ENCODE measurements around the gene SORCS3. TPM values are rescaled to one million over a fixed set of nuclear protein-coding genes. Genes with fewer than 3 reads are reported as not detected.

SORCS3 gene
- total and polyA plus RNA-seq, 4 donors = 0.93 TPM; not detected in 3

DNA sequence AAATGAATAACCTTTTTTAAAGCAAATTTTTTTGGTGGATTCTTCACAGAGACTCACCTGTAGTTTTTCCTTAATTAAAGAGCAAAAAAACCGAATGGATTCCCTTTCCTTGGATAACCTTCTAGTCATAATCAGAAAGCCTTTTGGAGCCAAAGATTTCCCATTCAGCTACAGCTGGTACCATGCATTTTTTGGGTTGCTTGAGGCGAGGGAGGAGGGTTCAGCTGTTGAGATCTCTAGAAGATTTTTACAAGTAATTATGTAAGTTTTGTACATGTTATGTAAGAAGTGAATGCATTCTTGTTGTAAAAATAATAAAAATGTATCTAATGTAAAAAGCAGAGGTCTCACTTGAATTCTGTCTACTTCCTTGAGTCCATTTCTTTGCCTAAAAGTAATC lies 463.2 kb downstream of the SORCS3 start:
- no peak overlapping the region for H3K4me3 ChIP-seq (ENCODE audit: low read depth in 1 of 3, low read length in 3 of 3)
- DNase-seq (ENCODE audit: low spot score) = no peak
- H3K9me3 ChIP-seq (ENCODE audit: control insufficient read depth in 4 of 4, low read length in 3 of 4) = no peaks in the 10 kb centered on the region
- H3K4me1 ChIP-seq (ENCODE audit: control insufficient read depth in 4 of 4, insufficient read depth in 4 of 4, low read length in 3 of 4) = no peaks in the 10 kb centered on the region
- no peaks in the 10 kb centered on the region for H3K36me3 ChIP-seq (ENCODE audit: control insufficient read depth in 4 of 4, insufficient read depth in 3 of 4, low read depth in 1 of 4, low read length in 3 of 4)
- 68% methylated on average over 2 of the region's 2 CpGs for WGBS
- no peak overlapping the region for H3K9ac ChIP-seq (ENCODE audit: low read depth in 1 of 2, low read length in 2 of 2)
- H3K27me3 ChIP-seq (ENCODE audit: control insufficient read depth in 4 of 4, insufficient read depth in 4 of 4, low read length in 3 of 4) = no peaks in the 10 kb centered on the region
- H3K27ac ChIP-seq (ENCODE audit: low read depth in 1 of 2, low read length in 2 of 2) = no peak overlapping the region
- TF ChIP-seq, protein P1, sequence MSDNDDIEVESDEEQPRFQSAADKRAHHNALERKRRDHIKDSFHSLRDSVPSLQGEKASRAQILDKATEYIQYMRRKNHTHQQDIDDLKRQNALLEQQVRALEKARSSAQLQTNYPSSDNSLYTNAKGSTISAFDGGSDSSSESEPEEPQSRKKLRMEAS (IDR thresholded peaks at IDR 0.05) = no peak
- TF ChIP-seq, protein P2, sequence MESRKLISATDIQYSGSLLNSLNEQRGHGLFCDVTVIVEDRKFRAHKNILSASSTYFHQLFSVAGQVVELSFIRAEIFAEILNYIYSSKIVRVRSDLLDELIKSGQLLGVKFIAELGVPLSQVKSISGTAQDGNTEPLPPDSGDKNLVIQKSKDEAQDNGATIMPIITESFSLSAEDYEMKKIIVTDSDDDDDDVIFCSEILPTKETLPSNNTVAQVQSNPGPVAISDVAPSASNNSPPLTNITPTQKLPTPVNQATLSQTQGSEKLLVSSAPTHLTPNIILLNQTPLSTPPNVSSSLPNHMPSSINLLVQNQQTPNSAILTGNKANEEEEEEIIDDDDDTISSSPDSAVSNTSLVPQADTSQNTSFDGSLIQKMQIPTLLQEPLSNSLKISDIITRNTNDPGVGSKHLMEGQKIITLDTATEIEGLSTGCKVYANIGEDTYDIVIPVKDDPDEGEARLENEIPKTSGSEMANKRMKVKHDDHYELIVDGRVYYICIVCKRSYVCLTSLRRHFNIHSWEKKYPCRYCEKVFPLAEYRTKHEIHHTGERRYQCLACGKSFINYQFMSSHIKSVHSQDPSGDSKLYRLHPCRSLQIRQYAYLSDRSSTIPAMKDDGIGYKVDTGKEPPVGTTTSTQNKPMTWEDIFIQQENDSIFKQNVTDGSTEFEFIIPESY (IDR thresholded peaks at IDR 0.05) = no peak
- no peak for TF ChIP-seq RAD21 (IDR thresholded peaks at IDR 0.05)

DNA sequence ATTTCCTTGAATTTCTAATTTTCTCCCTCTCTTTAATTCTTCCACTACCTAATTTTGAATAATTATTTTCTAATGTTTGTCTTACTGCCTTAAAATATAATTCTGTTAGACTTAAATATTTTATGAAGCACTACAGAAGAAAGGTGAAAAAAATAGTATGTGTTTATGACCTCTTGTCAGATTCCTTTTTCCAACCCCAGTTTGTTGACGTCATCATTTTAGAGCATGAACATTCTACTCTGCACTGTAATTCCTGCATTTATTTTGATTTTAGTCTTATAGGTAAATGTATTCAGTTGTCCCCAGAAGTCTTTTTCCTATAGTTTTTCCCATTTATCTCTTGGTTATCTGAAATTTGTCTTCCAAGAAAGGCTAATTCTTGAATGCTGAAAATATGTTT lies 468.1 kb downstream of the SORCS3 start:
- TF ChIP-seq RXRA (IDR thresholded peaks at IDR 0.05) (no peak), HNF4G (IDR thresholded peaks at IDR 0.05) (no peak), TAF1 (conservative IDR thresholded peaks at IDR 0.05) (no peak)
- TF ChIP-seq, protein P3, sequence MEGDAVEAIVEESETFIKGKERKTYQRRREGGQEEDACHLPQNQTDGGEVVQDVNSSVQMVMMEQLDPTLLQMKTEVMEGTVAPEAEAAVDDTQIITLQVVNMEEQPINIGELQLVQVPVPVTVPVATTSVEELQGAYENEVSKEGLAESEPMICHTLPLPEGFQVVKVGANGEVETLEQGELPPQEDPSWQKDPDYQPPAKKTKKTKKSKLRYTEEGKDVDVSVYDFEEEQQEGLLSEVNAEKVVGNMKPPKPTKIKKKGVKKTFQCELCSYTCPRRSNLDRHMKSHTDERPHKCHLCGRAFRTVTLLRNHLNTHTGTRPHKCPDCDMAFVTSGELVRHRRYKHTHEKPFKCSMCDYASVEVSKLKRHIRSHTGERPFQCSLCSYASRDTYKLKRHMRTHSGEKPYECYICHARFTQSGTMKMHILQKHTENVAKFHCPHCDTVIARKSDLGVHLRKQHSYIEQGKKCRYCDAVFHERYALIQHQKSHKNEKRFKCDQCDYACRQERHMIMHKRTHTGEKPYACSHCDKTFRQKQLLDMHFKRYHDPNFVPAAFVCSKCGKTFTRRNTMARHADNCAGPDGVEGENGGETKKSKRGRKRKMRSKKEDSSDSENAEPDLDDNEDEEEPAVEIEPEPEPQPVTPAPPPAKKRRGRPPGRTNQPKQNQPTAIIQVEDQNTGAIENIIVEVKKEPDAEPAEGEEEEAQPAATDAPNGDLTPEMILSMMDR (IDR thresholded peaks at IDR 0.05; ENCODE audit: low read depth, low read length, missing input control) = no peak
- TF ChIP-seq, protein P2 (IDR thresholded peaks at IDR 0.05) = no peak
- Histone ChIP-seq H3K27me3 (ENCODE audit: control insufficient read depth in 4 of 4, insufficient read depth in 4 of 4, low read length in 3 of 4) (peaks cover 0 to 2% (median 0%) of the 10 kb centered on the region in 4 donors), H3K4me1 (ENCODE audit: control insufficient read depth in 4 of 4, insufficient read depth in 4 of 4, low read length in 3 of 4) (no peaks in the 10 kb centered on the region), H3K36me3 (ENCODE audit: control insufficient read depth in 4 of 4, insufficient read depth in 3 of 4, low read depth in 1 of 4, low read length in 3 of 4) (no peaks in the 10 kb centered on the region), H3K9ac (ENCODE audit: low read depth in 1 of 2, low read length in 2 of 2) (no peak overlapping the region), H3K27ac (ENCODE audit: low read depth in 1 of 2, low read length in 2 of 2) (no peak overlapping the region), H3K9me3 (ENCODE audit: control insufficient read depth in 4 of 4, low read length in 3 of 4) (no peaks in the 10 kb centered on the region), H3K4me3 (ENCODE audit: low read depth in 1 of 3, low read length in 3 of 3) (no peak overlapping the region)
- 89% methylated on average over 1 of the region's 1 CpG for WGBS
- DNase-seq (ENCODE audit: low spot score) = no peak

DNA sequence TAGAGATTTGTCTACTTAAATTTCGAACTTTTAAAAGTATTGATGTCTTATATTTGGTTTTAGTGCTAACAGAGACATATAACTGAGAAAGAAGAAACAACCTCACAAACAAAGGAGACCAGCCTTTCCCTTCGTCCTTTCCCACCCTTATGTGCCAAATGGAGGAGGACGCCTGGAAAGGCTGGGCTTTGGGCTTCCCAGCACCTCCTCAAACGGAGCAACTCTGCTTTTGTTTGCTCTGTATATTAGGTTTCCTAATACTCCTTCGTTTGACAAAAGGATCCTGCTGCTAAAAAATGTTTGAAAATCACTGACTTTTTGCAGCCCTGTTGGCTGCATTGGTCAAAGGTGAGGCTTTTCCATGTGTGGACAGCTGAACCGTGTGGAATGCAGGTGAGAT lies 471.8 kb downstream of the SORCS3 start:
- no peaks in the 10 kb centered on the region for H3K36me3 ChIP-seq (ENCODE audit: control insufficient read depth in 4 of 4, insufficient read depth in 3 of 4, low read depth in 1 of 4, low read length in 3 of 4)
- H3K27me3 ChIP-seq (ENCODE audit: control insufficient read depth in 4 of 4, insufficient read depth in 4 of 4, low read length in 3 of 4) = peaks cover 0 to 2% (median 0%) of the 10 kb centered on the region in 4 donors
- DNase-seq (ENCODE audit: low spot score) = no peak
- H3K9ac ChIP-seq (ENCODE audit: low read depth in 1 of 2, low read length in 2 of 2) = no peak overlapping the region
- no peak overlapping the region for H3K4me3 ChIP-seq (ENCODE audit: low read depth in 1 of 3, low read length in 3 of 3)
- WGBS = 41% methylated on average over 6 of the region's 6 CpGs
- H3K4me1 ChIP-seq (ENCODE audit: control insufficient read depth in 4 of 4, insufficient read depth in 4 of 4, low read length in 3 of 4) = no peaks in the 10 kb centered on the region
- H3K9me3 ChIP-seq (ENCODE audit: control insufficient read depth in 4 of 4, low read length in 3 of 4) = no peaks in the 10 kb centered on the region
- no peak overlapping the region for H3K27ac ChIP-seq (ENCODE audit: low read depth in 1 of 2, low read length in 2 of 2)
- TF ChIP-seq NR2F2 (IDR thresholded peaks at IDR 0.05) (no peak), GABPA (IDR thresholded peaks at IDR 0.05 in 1 of 2, conservative IDR thresholded peaks at IDR 0.05 in 1 of 2) (no peak), FOXA2 (IDR thresholded peaks at IDR 0.05) (no peak), EGR1 (IDR thresholded peaks at IDR 0.05; ENCODE audit: low read depth in 2 of 2) (no peak), JUND (IDR thresholded peaks at IDR 0.05) (no peak), RAD21 (IDR thresholded peaks at IDR 0.05) (no peak), RXRA (IDR thresholded peaks at IDR 0.05) (no peak)
- TF ChIP-seq, protein P4, sequence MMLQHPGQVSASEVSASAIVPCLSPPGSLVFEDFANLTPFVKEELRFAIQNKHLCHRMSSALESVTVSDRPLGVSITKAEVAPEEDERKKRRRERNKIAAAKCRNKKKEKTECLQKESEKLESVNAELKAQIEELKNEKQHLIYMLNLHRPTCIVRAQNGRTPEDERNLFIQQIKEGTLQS (IDR thresholded peaks at IDR 0.05) = no peak
- TF ChIP-seq, protein P3 (IDR thresholded peaks at IDR 0.05; ENCODE audit: low read depth, low read length, missing input control) = no peak
- TF ChIP-seq, protein P5, sequence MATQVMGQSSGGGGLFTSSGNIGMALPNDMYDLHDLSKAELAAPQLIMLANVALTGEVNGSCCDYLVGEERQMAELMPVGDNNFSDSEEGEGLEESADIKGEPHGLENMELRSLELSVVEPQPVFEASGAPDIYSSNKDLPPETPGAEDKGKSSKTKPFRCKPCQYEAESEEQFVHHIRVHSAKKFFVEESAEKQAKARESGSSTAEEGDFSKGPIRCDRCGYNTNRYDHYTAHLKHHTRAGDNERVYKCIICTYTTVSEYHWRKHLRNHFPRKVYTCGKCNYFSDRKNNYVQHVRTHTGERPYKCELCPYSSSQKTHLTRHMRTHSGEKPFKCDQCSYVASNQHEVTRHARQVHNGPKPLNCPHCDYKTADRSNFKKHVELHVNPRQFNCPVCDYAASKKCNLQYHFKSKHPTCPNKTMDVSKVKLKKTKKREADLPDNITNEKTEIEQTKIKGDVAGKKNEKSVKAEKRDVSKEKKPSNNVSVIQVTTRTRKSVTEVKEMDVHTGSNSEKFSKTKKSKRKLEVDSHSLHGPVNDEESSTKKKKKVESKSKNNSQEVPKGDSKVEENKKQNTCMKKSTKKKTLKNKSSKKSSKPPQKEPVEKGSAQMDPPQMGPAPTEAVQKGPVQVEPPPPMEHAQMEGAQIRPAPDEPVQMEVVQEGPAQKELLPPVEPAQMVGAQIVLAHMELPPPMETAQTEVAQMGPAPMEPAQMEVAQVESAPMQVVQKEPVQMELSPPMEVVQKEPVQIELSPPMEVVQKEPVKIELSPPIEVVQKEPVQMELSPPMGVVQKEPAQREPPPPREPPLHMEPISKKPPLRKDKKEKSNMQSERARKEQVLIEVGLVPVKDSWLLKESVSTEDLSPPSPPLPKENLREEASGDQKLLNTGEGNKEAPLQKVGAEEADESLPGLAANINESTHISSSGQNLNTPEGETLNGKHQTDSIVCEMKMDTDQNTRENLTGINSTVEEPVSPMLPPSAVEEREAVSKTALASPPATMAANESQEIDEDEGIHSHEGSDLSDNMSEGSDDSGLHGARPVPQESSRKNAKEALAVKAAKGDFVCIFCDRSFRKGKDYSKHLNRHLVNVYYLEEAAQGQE (IDR thresholded peaks at IDR 0.05) = no peak
- TF ChIP-seq, protein P1 (IDR thresholded peaks at IDR 0.05) = no peak
